ENCODE results near the gene CTBS.
"Not testable (repeated sequence)": the region's sequence is repeated elsewhere in the genome, so short reads cannot be mapped to it uniquely, and the experiment has no call there.

Gene CTBS, protein sequence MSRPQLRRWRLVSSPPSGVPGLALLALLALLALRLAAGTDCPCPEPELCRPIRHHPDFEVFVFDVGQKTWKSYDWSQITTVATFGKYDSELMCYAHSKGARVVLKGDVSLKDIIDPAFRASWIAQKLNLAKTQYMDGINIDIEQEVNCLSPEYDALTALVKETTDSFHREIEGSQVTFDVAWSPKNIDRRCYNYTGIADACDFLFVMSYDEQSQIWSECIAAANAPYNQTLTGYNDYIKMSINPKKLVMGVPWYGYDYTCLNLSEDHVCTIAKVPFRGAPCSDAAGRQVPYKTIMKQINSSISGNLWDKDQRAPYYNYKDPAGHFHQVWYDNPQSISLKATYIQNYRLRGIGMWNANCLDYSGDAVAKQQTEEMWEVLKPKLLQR

DNA sequence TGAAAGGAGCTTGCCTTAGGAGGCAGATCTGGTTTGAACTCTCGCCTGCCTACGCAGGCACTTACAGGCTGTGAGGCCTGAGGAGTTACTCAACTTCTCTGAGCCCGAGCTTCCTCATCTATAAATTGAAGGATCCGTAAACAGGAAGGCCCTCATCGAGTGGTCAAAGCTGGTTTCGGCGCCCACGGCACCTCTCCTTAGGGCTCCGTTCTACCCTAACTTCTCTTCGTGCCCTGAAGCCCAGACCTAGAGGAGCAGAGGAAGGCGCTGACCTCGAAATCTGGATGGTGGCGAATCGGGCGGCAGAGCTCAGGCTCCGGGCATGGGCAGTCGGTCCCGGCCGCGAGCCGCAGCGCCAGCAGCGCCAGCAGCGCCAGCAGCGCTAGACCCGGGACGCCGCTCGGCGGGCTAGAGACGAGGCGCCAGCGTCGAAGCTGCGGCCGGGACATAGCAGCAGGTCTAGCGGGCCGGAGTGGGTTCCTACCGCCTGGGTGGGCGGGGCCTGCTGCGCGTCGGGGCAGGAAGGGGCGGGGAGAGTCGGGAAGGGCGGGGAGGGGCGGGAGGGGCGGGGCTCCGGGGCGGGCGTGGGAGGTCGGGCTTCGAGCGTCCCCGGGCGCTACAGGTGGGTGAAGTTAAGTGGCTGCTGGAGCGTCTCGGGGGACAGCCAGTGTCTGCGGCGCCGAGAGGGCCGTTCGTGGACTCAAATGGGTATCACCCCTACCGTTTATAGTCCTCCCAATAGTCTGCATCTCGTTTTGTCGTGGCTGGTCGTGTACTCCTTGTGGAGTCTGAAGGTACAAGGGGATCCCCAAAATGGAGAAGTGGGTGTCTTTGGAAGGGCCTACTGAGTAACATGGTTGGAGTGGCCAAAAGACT is at the start of gene CTBS:
TSS of gene CTBS (minus strand) at position 474 of the 876 bp plus-strand sequence. CDS start at position 449, 25 bp downstream.
- peak; percentile 66 to 76 for DNase-seq (ENCODE audit: low read depth in 2 of 2)

DNA sequence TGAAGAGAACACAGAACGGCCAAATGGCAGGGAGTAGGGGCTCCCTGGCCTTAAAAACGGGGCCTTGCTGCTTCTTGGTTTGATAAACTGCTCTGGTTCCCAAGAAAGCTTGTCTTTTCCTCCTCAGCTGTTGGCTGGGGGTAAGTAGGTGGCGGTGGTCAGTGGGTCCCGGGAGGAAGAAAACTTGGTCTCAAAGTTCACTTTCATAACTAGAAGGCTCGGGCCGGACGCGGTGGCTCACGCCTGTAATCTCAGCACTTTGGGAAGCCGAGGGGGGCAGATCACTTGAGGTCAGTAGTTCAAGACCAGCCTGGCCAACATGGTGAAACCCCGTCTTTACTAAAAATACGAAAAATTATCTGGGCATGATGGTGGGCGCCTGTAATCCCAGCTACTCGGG is 47.3 kb upstream of the CTBS start:
- no peak for DNase-seq (ENCODE audit: low read depth in 2 of 2)

DNA sequence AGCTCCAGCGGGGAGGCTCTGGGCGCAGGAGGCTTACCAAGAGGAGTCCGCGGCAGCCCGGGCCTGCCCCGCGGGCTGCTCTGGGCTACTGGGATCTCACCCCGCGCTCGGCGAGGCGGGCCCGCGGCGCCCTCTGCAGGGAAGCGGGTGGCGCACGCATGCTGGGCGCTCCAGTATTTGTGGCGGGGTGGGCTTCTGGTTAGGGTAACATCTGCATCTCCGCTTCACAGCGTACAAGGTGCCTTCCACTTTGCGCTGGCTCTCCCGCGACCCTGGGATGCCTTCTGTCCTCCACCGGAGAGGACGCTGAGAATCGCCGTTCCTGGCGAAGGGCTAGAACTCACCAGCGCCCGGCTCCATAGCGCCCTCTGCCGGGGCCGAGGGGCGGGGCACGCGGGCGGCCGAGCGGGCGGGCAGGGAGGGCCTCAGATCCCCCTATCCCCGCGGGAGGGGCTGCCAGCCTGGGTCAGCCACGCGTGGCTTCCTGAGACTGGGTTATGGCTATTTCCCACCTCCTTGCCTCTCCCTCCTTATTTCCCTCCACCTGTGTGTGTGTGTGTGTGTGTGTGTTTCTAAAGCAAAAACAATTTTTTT is 46.6 kb upstream of the CTBS start:
- DNase-seq (ENCODE audit: low read depth in 2 of 2) = peak; percentile 52 to 69

DNA sequence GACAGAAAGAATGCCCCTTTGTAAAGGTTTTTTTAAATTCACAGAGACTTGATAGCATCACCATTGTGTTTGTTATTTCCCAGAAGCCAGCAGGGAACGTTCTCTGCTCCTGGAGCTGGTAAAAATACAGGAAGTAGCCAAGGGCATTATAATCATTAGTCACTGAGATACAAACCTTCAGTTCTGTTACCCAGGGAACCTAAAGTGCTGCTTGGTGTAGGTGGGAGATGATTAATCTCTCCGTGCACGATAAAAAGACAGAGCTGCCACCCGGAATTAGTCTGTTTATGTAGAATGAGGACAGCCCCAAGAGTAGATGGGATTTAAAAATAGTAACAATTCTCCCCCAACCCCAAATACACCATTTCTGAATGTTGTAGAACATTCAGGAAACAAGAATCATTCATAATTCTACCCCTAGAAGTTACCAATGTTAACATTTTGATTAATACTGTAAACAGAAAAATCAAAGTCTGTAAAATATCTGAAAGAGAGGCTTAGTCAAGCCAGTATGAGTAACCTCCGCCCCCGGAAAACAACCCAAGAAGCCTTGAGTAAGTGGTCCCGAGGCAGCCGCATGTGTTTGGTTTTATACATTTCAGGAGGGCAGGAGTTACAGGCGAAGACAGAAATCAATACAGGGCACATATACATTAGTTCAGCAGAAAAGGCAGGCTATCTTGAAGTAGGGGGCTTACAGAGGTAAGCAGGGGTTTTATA is 45.3 kb upstream of the CTBS start:
- peak; percentile 34 to 51 for DNase-seq (ENCODE audit: low read depth in 2 of 2)

DNA sequence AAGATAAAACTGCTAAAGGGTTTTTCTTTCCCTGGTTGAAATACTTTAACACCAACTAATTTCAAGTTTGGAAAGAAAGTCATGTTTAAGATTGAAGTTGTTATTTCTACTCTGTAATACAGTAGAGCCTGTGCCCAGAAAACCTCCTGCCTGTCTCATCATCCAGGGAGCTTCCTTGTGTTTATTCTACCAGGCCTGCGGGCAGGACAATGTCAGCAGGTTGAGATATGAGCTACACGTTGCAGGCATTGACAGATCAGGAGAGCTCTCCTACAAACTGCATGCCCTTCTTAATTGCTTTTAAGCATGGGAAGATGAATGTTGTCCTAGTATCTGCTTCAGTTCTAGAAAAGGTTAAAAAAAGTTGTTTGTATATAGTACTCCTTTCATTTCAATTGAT is 43.1 kb upstream of the CTBS start:
- no peak for DNase-seq (ENCODE audit: low read depth in 2 of 2)

DNA sequence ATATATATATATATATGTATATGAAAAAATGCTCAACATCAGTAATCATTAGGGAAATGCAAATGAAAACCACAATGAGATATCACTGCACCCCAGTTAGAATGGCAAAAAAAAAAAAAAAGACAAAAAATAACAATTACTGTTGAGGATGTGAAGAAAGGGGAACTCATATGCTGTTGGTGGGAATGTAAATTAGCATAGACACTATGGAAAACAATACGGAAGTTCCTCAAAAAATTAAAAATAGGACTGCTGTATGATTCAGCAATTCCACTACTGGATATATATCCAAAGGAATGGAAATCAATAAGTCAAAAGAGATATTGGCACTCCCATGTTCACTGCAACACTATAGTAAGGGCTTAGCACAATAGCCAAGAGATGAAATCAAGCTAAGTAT is 41.5 kb upstream of the CTBS start:
- no peak for DNase-seq (ENCODE audit: low read depth in 2 of 2)

DNA sequence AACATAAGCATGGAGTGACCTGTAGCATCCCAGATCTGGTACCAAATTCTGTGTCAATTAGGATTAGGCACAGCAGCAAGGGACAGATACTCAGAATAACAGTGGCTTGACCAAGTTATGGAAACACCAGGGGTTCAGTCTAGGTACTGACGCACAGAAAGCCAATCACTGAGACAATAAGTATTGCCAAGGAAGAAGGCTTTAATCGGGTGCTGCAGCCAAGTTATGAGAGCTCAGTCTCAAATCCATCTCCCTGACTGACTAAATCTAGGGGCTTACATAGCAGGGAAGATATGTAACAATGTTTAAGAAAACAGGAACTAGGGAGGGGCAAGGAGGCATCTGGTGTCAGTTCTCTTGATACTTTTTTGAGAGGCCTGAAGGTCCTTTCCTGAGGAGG is 39.6 kb upstream of the CTBS start:
- DNase-seq (ENCODE audit: low read depth in 2 of 2) = no peak

DNA sequence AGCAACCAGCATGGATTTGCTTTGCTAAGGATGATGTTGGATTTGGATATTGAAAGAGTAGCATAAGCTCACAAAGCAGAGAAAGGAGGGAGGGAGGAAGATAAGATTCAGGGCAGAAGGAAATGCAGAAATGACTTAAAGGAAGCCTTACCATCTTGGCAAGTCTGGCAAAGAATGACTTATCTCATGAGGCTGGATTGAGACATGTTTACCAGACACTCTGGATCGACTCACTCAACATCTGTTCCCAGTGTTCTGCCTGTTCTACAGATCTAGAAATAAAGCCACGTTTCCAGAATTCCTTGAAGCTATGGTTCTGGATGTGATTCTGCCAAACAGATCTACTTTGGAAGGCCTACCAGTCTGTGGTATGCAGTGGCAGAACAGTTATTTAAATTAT is 38.8 kb upstream of the CTBS start:
- no peak for DNase-seq (ENCODE audit: low read depth in 2 of 2)

DNA sequence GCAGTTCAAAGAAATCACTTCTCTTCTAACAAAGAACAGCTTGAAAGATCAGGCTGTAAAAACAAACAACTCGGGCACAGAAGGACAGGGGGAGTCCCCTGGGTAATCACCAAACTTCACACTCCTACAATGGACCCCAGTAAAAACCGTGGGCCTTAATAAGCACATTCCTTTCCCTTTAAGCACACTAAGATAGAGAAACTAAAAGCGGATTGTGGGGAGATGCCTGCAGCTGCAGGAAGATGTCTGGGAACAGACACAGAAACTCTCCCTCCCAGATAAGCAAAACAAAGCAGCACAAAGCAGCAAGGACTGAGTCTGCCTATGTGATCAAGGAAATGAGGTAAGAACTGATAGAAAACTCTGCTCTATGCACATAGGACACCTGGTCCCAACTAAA is 37.6 kb upstream of the CTBS start:
- DNase-seq (ENCODE audit: low read depth in 2 of 2) = no peak

DNA sequence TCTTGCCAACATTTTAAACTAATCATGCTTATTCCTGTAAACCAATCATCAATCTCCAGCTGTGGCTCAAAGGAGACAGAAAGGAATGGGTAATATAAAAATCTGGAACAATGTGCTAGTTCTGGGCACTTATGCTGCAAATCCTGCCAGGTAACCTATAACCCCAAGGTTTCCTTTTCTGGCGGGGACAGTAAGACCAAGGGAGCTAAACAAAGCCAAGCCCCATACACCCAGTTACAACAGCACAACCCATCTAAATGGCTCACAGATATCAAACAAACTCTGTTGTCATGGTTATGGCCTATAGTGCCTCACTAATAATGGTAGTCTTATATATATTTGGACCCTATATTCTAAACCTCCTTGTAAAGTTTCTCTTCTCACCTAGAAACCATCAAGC is 36.9 kb upstream of the CTBS start:
- no peak for DNase-seq (ENCODE audit: low read depth in 2 of 2)

DNA sequence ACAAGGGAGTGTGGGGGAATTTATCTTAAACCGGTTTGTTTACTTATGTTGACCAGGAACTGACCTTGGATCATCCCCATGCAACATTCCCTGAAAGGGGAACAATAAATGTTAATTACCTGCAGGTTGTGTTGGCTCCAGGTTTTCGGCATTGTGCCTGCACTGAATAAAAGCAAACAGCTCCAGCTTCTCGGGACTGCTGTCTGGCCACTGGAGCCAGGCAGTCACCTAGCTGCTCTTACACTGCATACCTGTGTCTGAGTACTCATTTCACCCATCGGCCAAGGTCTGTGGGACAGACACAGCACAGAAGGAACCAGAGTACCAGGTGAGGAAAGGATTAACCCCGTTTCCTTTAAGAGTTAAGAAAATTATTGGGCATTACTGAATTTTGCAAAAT is 32.7 kb upstream of the CTBS start:
- DNase-seq (ENCODE audit: low read depth in 2 of 2) = no peak

DNA sequence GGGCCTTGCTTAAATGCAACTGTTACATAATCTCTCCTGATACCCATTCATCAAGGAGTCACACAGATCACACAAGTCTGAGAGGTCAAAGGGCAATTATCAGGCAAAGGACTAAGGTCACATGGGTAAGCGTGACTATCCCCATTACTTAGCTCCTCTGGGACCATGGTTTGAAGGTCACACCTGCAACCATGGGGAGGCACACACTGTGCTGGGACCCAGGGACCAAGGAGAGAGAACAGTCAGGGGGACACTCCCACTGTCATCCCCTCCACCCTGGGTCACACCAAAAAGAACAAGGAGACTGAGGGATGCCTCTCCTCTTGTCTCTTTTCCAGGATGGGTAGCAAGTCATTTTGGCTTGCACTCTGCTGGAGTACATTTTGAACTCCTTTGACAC is 30.9 kb upstream of the CTBS start:
- no peak for DNase-seq (ENCODE audit: low read depth in 2 of 2)

DNA sequence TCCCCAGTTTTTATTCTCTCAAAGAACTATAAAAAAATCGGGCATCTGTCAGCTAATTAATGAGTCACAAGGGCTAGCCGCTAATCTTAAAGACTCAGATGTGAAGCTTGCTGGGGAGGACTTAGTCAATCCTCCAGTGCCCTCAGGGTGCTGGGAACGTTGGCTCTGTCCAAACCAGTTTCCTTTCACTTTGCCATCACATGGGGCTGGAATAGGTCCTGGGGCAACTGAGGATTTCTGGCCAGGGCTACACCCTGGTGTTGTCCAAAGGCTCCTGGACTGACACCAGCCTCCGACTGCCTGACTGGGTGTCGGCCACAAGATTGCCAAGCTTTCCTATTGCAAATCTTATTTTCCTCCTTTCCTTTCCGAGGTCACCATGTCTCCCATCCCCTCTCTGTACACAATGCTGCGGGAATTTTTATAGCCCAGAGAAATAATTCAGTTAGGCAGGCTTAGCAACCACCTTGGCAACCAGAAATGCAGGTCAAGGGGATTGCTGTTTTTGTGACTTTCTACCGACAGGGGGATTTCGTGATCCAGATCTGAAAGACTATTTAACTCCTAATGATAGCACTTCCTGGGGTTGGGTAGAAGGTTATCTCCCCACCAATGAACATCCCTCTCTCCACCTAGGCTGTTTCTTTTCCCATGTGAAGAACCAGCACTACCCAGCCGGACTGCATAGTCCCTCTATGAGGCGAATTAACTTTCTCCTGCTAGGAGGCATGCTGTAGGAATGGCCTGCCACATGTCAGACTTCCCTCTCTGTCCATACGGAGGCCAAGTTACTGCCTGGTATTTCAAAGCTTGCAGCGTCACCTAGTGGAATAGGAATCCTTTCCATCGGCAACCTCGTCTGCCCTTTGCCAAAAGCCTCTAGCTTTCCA is 29.9 kb upstream of the CTBS start:
- DNase-seq (ENCODE audit: low read depth in 2 of 2) = no peak

DNA sequence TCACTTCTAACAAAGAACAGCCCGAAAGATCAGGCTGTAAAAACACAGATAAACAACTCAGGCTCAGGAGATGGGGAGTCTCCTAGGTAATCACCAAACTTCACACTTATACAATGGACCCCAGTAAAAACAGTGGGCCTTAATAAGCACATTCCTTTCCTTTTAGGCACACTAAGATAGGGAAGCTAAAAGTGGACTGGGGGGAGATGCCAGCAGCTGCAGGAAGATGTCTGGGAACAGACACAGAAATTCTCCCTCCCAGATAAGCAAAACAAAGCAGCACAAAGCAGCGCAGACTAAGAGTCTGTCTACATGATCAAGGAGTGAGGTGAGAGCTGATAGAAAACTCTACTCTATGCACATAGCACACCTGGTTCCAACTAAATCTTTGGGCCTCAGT is 29.0 kb upstream of the CTBS start:
- no peak for DNase-seq (ENCODE audit: low read depth in 2 of 2)

DNA sequence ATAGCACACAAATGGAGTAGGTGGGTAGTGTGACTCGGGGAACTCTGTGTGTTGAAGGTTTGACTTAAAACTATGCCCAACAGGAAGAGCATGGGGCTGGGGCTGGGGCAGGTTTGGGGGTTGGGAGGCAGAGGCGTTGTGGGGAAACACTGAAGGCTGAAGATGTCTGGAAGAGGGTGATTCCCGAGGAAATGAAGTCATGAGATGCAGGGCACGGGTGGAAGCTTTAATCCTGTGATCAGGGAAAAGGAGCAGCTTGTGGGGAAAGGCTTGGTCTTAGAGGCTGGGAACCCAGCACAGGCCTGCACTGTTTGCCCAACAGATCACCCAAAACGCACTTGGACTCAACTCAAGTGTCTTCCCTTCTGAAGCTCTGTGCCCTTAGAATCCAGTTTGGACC is 26.6 kb upstream of the CTBS start:
- no peak for DNase-seq (ENCODE audit: low read depth in 2 of 2)

DNA sequence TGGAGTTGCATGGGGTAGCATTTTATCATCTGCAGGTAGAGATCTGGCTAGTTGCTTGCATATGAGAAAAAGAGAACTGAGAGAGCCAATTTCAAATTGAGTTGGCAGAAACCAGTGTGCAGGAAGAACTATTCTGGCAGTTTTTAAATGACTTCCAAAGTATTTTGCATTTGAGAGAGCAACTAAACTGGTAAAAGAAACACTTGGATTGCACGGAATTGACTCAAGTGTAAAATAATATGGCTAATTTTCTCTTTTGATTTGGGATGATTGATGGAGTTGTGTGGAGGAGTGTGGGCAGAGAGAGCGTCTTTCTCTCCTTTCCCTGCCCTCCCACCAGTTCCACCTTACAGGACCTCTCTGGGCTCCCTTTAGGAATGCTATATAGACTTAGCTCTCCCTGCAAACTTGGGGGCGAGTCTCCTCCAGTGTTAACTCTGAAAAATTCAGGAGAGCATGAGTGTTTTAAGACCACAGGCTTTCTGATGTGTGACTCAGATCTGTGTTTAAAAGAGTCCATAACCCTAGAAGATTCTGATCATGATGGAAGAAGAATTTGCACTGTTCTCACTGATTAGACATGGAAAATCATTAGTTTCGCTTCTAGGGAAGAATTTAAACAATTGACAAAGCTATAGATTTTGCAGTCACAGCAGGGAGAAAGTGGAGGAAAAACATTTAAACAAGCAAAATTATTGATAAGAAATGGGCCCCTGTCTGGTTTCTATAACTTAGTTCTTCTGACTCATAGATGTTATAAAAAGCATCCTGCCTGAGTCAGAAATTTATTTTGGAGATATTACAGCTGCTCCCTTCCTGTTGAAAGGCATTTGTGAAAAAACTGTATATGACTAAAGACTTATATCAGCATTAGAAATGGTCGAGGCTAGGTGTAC is 24.9 kb upstream of the CTBS start:
- DNase-seq (ENCODE audit: low read depth in 2 of 2) = no peak

DNA sequence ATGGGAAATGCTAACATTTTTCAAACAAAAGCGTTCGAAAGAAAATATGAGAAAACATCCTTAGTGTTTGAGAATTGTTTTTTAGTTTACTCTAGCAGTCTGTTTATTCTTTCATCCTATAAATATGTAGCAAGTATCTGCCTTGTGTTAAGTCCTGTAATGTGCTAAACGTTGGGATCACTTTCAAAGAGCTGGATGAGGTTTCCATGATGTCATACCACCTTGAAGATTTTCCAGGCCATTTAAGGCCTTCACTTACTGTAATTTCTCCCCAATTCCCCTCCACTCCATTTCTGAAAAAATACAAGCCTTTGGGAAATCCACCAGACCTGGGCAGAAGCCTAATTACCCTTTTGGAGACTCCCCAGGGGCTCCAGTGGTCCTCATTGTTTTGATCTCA is 24.2 kb upstream of the CTBS start:
- no peak for DNase-seq (ENCODE audit: low read depth in 2 of 2)

DNA sequence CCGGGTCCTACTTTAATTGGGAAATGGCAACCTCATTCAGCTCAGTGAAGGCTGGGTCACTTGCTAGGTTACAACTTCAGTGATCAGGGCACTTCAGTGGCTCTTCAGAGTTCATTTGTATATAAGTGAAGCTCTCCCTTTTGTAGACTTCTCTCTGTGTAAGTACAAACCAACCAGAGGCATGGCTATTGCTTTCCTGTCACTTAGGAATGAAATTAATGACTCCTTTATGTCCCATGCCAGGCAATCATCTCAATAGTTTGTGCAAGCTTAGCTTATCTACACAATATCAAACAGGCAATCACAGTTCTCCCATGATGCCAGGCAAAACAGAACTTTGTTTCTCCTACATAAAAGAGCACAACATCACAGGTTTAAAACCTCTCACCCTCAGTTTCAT is 22.8 kb upstream of the CTBS start:
- no peak for DNase-seq (ENCODE audit: low read depth in 2 of 2)

DNA sequence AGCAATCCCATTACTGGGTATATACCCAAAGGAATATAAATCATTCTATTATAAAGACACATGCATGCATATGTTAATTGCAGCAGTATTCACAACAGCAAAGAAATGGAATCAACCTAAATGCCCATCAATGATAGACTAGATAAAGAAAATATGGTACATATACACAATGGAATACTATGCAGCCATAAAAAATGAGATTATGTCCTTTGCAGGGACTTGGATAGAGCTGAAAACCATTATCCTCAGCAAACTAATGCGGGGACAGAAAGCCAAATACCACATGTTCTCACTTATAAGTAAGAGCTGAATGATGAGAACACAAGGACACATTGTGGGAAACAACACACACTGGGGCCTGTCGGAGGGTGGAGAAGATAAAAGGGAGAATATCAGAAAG is 20.7 kb upstream of the CTBS start:
- DNase-seq (ENCODE audit: low read depth in 2 of 2) = not testable (repeated sequence)

DNA sequence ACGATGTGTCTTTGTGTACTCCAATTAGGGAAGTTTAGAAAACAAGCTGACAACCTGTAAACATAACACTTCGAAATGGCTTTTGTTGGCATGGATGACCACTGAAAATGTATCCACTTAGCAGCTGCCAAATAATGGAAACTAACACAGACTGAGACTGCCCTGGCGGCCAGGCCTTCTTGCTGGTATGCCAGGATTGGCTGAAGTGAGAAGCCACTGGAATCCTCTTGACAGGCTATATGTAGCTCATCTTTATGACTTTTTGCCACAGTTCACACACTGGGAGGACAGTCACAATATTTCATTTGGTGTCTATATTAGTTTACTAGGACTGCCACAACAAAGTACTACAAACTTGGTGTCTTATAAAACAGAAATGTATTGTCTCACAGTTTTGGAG is 12.9 kb upstream of the CTBS start:
- DNase-seq (ENCODE audit: low read depth in 2 of 2) = no peak
